NCI-H82 treated with DMSO at 0.1 percent for 48 hours (cell line): ENCODE results near the gene PCGF3.
"Not testable (repeated sequence)": the region's sequence is repeated elsewhere in the genome, so short reads cannot be mapped to it uniquely, and the experiment has no call there.

Experiments
- DNase-seq: peaks from one replicate; lab custom pipeline; 2025; ENCODE audit not compliant: unreplicated experiment; lab: John Stamatoyannopoulos, UW

The PCGF3 gene

GRCh38 chr4:740011-740410 is 34.4 kb downstream of the PCGF3 start:
- DNase-seq, result no peak

- DNase-seq, result no peak
Observed at GRCh38 chr4:740656-741282, 35.1 kb downstream of the PCGF3 start.

GRCh38 chr4:742096-742741 is 36.6 kb downstream of the PCGF3 start:
- no peak for DNase-seq

- DNase-seq, result no peak
Observed at GRCh38 chr4:742742-743311, 37.2 kb downstream of the PCGF3 start.

DNA sequence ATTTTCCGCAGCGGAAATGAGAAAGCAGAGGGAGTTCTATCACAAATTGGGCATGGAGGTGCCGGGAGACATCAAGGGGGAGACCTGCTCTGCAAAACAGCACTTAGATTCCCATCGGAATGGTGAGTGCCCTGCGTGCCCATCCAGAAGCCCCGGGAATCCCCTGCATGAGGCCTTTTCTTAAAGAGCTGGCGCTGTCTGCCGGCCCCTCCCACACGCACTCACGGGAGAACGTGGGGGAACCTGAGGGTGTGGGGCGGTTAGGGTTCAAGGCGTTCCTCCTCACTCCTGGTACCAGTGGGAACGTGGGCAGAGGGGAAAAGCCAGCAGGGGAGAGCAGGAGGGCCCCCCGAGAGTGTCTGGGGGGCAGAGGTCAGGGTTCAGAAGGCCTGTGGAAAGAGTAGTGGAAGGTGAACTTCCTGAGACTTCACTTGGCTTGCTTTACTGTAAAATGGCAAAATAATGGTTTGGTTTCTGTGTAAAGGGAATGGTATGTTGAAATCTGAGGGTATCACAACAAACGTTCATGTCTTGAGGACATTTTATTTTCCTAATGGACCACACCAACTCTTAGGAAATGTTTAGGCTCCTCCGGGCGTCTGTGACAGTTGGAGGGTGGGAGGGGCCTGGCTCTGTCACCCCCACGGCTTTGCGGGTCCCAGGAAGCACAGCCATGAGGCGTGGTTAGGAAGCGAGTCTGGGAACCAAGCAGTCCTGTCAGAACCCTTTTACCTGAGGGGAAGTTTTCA is 38.0 kb downstream of the PCGF3 start:
- no peak for DNase-seq

GRCh38 chr4:744212-744841 is 38.7 kb downstream of the PCGF3 start:
- DNase-seq, result no peak

DNA sequence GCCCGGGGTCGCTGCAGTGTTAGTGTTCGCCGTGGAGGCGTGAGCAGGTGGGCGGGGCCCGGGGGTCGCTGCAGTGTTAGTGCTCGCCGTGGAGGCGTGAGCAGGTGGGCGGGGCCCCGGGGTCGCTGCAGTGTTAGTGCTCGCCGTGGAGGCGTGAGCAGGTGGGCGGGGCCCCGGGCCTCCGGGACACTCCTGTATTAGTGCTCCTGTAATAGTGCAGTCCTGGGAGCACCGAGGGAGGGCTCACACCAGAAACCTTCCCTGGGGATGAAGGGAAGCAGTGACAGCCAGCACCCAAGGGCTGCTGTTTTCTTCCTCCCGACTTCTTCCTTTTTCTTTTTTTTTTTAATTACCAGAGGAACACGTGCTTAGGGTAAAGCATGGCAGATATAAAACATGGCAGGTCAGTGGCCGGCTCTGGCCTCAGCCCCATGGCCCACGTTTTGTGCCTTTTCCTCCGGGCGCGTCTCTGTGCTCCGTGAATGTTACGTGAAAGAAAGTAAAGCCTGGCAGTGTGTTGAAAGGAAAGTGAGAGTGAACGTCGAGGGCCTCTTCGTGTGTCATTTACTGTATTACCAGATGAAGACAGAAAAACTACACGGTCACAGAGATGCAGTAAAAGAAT is 42.0 kb downstream of the PCGF3 start:
- no peak for DNase-seq

GRCh38 chr4:748461-748860 is 42.8 kb downstream of the PCGF3 start:
- DNase-seq, result no peak

- DNase-seq, result no peak
Observed at GRCh38 chr4:749698-750666, 44.4 kb downstream of the PCGF3 start.

DNA sequence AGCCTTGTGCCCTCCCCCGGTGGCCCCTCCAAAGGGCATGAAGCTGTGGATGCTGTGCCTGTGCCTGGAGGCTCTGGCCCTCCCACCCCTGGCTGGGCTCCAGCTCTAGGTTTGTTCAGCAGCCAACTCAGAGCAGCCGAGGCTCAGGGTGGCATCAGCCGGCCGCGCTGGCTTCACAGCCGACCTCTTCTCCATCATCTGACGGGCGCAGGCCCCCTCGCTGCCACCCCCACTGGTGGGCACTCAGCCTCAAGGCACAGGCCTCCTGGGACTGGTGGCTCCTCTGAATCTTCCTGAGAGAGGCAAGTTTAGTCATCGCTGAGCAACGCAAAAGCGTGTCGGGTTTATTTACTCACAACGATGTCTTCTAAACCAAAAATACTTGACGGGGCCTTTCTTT is 46.0 kb downstream of the PCGF3 start:
- DNase-seq, result no peak

DNA sequence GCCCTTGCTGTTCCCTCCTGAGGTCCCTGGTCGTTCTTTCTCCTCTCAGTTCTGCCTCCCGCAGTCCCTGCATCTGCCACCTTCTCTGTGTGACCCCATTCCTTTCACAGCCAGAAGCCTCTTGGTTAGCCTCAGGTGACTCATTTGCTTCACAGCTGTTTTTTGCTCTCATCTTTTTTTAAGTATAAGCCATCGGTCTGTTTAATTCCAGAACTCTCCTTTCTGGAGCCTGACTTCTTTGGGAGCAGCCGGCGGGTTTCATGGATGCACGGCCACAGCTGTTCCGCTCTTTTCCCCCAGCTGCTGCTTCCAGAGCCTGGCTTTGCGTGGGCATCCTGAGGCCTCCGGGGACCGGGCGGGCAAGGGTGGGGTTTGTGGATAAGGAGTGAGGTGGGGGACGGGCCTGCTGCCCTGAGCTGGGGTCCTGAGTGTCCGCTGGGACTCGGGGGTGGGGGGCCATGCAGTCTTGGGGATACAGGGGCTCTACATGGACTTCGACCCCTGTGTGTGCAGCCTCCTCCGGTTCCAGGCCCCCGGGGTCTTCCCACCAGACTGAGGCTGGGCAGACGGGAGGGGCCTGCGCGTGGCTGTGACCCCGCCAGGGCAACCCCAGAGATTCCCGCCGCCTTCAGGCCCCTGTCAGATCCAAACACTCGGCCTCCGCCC is 46.7 kb downstream of the PCGF3 start:
- DNase-seq, result no peak

GRCh38 chr4:753186-753585 is 47.6 kb downstream of the PCGF3 start:
- DNase-seq, result not testable (repeated sequence)

DNA sequence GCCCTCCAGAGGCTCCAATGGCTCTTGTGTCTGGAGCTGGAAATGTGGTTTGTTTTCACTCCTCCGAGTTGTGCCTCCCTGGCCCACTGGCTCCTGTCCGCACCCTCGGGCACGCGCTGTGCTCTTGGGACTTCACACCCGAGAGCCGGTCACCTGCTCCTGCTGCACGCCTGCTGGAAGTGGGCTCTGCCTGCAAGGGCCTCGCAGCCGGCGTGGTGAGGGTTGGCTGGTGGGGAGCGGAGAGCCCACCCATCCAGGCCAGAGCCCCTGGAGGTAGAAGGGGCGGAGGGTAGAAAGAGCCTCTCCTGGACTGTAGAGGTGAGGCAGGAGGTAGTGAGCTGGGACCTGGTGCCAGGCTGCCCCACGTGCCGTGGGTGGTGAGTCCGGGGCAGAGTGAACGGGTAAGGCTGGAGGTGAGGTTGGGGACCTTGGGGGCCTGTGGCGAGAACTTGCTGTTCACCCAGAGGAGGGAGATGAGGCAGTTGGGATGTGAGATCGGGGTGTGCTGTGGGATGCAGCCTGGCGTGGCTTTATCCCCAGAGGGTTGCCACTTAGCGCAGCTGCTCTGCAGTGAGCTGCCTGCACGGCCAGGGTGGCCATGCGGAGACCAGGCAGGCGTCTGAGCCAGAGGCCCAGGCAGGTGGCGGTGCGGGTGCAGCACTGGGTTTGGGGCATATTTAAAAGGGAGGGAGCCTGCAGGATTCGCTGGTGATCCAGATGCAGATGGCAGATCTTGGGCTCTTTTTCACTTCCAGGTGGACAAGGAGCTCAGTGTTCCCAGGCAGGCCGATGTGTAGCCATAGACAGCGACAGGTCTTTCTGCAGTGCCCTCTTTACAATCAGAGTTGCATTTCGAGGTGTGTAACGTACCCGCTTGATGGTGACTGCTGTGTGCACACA is 48.8 kb downstream of the PCGF3 start:
- no peak for DNase-seq

GRCh38 chr4:757111-757510 is 51.5 kb downstream of the PCGF3 start:
- no peak for DNase-seq

DNA sequence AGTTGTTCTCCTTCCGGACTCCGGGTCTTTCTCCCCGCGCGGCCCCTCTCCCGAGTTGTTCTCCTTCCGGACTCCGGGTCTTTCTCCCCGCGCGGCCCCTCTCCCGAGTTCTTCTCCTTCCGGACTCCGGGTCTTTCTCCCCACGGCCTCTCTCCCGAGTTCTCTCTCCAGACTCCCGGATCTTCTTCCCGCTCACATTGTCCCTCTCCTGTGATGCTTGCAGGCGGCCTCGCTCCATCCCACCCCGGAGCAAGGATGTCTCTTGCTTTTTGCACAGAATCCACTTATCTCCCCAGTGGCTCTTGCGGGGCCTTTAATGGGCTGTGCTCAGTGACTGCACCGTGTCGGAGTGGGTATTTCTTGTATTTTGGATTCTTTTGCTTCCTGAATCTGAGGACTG is 54.2 kb downstream of the PCGF3 start:
- DNase-seq, result not testable (repeated sequence)

DNA sequence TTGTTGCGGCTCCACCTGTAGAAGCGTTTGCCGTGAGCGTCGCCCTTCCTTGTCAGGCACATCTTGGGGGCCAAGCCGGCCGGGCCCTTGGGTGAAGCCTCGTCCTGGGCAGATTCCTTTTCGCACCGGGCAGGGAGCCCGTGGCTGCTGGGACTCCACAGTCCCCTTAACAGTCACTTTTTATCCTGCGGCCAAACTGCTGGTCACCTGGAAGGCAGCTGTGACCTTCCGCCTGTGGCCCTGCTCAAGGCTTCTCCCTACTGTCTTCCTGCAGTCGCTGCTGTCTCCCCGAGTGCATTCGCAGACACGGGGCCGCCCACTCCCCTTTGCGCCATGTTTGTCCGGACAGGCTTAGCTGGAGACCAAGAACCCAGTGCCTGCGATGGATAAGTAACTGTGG is 55.0 kb downstream of the PCGF3 start:
- no peak for DNase-seq

GRCh38 chr4:761086-761485 is 55.5 kb downstream of the PCGF3 start:
- no peak for DNase-seq

DNA sequence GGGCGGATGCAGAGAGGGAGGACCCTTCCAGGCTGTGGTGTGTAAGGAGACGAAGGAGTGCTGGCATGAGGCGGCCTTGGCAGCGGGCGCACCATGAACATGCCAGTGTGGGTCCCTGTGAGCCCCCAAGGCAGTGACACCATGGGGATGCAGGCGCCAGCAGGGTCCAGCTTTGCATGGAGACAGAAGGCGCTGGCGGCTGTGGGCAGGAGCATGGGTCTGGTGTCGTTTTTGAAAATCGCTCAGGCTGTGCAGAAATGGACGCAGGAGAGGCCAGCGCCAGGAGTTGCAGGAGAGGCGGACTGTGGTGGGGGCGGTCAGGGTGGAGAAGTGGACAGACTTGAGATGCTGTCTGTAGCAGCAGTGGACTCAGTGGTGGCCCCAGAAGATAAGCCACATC is 56.1 kb downstream of the PCGF3 start:
- DNase-seq, result no peak
